Loucy (cell line): ENCODE measurements around the gene LUZP2.

ENCODE experiments used
- H2AFZ ChIP-seq: fragments of 200-600 bp; sonication (generic); 2 replicates; pipeline ENCODE4 v1.6.0; 2016; ENCODE audit warnings: antibody characterized with exemption, mild to moderate bottlenecking, low read length, moderate library complexity
- H3F3A ChIP-seq: fragments of 200-600 bp; 2 replicates; pipeline ENCODE4 v1.6.0; 2016; ENCODE audit warnings: antibody characterized with exemption, low read depth, mild to moderate bottlenecking
- H3K27me3 ChIP-seq: fragments of 200-600 bp; sonication (generic); 2 replicates; pipeline ENCODE4 v1.6.1; 2014; ENCODE audit warnings: low read length, mild to moderate bottlenecking; ENCODE audit not compliant: insufficient read depth, poor library complexity, severe bottlenecking
- H3K36me3 ChIP-seq: fragments of 200-600 bp; sonication (generic); 2 replicates; pipeline ENCODE4 v1.6.1; 2016; ENCODE audit warnings: low read length; ENCODE audit not compliant: insufficient read depth
- H3K4me1 ChIP-seq: fragments of 200-600 bp; sonication (generic); 2 replicates; pipeline ENCODE4 v1.5.1; 2014; ENCODE audit warnings: low read length, mild to moderate bottlenecking; ENCODE audit not compliant: insufficient read depth, poor library complexity, severe bottlenecking
- H3K4me2 ChIP-seq: fragments of 200-600 bp; sonication (generic); 2 replicates; pipeline ENCODE4 v1.6.0; 2014; ENCODE audit warnings: antibody characterized with exemption, low read length, low read depth, mild to moderate bottlenecking; ENCODE audit not compliant: poor library complexity, severe bottlenecking
- H3K4me3 ChIP-seq: fragments of 200-600 bp; sonication (generic); 2 replicates; pipeline ENCODE4 v1.5.1; 2014; ENCODE audit warnings: low read length, mild to moderate bottlenecking, mixed read lengths; ENCODE audit not compliant: poor library complexity, severe bottlenecking
- H3K79me2 ChIP-seq: fragments of 200-600 bp; sonication (generic); 2 replicates; pipeline ENCODE4 v1.6.1; 2014; ENCODE audit warnings: low read length; ENCODE audit not compliant: insufficient read depth
- H3K9ac ChIP-seq: fragments of 200-600 bp; sonication (generic); 2 replicates; pipeline ENCODE4 v1.6.0; 2014; ENCODE audit warnings: mild to moderate bottlenecking, low read depth, low read length, moderate library complexity; ENCODE audit not compliant: poor library complexity, severe bottlenecking
- H3K9me2 ChIP-seq: fragments of 200-600 bp; sonication (generic); replicated peaks from 2 replicates; pipeline ENCODE4 v1.6.1; 2016; ENCODE audit warnings: low read depth, low read length, mixed read lengths
- H3K9me3 ChIP-seq: fragments of 200-600 bp; sonication (generic); 2 replicates; pipeline ENCODE4 v1.6.1; 2014; ENCODE audit warnings: mild to moderate bottlenecking, antibody characterized with exemption, low read length, low read depth; ENCODE audit not compliant: insufficient read depth
- H4K20me1 ChIP-seq: fragments of 200-600 bp; sonication (generic); 2 replicates; pipeline ENCODE4 v1.6.0; 2014; ENCODE audit warnings: antibody characterized with exemption, low read length, mild to moderate bottlenecking; ENCODE audit not compliant: insufficient read depth, poor library complexity, severe bottlenecking
- EZH2phosphoT487 ChIP-seq: fragments of 200-600 bp; IDR thresholded peaks from 2 replicates; pipeline ENCODE4 v1.6.1; 2018; ENCODE audit warnings: antibody characterized with exemption, mild to moderate bottlenecking, moderate library complexity, borderline replicate concordance
- TF ChIP-seq, protein P1 (sequence below): fragments of 200-600 bp; sonication (generic); conservative IDR thresholded peaks from 2 replicates; pipeline ENCODE4 v1.5.1; 2014; ENCODE audit warnings: mild to moderate bottlenecking, antibody characterized with exemption, low read length

The LUZP2 gene

DNA sequence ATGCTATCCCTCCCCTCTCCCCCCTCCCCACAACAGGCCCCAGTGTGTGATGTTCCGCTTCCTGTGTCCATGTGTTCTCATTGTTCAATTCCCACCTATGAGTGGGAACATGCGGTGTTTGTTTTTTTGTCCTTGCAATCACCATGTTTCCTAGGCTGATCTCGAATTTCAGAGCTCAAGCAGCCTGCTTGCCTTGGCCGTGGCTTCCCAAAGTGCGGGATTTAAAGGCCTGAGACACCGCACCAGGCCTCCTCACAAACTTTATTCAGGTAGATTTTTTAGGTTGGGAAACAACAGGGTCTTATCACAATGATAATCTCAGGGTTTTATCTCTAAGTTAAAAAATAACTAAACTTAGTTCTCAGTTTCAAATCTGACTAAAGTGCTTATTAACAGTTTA lies 125.4 kb downstream of the LUZP2 start:
- TF ChIP-seq, protein P1, sequence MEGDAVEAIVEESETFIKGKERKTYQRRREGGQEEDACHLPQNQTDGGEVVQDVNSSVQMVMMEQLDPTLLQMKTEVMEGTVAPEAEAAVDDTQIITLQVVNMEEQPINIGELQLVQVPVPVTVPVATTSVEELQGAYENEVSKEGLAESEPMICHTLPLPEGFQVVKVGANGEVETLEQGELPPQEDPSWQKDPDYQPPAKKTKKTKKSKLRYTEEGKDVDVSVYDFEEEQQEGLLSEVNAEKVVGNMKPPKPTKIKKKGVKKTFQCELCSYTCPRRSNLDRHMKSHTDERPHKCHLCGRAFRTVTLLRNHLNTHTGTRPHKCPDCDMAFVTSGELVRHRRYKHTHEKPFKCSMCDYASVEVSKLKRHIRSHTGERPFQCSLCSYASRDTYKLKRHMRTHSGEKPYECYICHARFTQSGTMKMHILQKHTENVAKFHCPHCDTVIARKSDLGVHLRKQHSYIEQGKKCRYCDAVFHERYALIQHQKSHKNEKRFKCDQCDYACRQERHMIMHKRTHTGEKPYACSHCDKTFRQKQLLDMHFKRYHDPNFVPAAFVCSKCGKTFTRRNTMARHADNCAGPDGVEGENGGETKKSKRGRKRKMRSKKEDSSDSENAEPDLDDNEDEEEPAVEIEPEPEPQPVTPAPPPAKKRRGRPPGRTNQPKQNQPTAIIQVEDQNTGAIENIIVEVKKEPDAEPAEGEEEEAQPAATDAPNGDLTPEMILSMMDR = no peak
- no peak for TF ChIP-seq EZH2phosphoT487
- no peaks in the 10 kb centered on the region for H3K79me2 ChIP-seq
- H3K36me3 ChIP-seq = no peaks in the 10 kb centered on the region
- no peaks in the 10 kb centered on the region for H3F3A ChIP-seq
- H4K20me1 ChIP-seq = no peaks in the 10 kb centered on the region
- no peak overlapping the region for H3K9ac ChIP-seq
- no peaks in the 10 kb centered on the region for H3K27me3 ChIP-seq
- H3K9me3 ChIP-seq = no peaks in the 10 kb centered on the region
- H2AFZ ChIP-seq = no peak overlapping the region
- H3K9me2 ChIP-seq = no peaks in the 10 kb centered on the region
- H3K4me3 ChIP-seq = no peak overlapping the region
- no peaks in the 10 kb centered on the region for H3K4me1 ChIP-seq
- H3K4me2 ChIP-seq = no peak overlapping the region

DNA sequence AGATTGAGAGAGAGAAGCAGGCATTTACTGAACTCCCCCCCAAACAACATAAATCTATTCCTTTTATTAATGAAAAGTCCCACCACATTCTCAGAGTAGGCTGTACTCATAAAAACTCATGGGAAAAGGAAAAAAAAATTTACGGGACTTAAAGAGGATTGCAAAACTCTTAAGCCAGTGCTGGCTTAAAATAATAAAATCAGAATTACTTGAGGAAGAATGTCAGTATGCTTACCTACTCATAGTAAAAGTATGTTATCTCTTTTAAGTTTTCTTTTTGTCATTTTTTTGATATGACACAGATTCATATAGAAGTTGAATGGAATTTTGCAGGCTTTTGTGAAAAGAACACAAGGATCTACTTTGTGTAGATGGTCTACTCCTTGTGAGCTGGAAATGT lies 126.3 kb downstream of the LUZP2 start:
- TF ChIP-seq, protein P1 = no peak
- no peak for TF ChIP-seq EZH2phosphoT487
- Histone ChIP-seq H3K36me3 (no peaks in the 10 kb centered on the region), H3K4me2 (no peak overlapping the region), H3K9me2 (no peaks in the 10 kb centered on the region), H3K4me3 (no peak overlapping the region), H3K9ac (no peak overlapping the region), H3F3A (no peaks in the 10 kb centered on the region), H3K4me1 (no peaks in the 10 kb centered on the region), H4K20me1 (no peaks in the 10 kb centered on the region), H3K27me3 (no peaks in the 10 kb centered on the region), H3K9me3 (no peaks in the 10 kb centered on the region), H3K79me2 (no peaks in the 10 kb centered on the region), H2AFZ (no peak overlapping the region)

DNA sequence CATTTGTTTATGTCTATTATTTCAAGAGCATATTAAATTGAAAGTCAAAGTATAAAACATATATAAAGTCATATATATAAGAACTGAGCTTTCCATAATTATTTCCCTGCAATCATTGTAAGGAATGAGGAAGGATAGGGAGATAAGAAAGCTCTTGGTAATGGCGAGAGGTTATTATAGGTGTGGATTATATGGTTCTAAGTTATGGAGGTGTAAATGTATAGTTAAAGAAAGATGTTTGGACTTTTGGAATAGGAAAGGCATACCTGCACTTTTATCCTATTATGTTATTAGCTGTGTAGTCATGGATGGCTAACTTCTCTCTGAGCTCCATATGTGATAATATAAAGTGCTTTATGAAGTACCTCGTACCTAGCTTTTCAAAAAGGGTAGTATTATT lies 127.6 kb downstream of the LUZP2 start:
- no peaks in the 10 kb centered on the region for H4K20me1 ChIP-seq
- H3K4me1 ChIP-seq = no peaks in the 10 kb centered on the region
- no peaks in the 10 kb centered on the region for H3K27me3 ChIP-seq
- no peaks in the 10 kb centered on the region for H3K9me3 ChIP-seq
- TF ChIP-seq EZH2phosphoT487 = no peak
- TF ChIP-seq, protein P1 = no peak
- no peaks in the 10 kb centered on the region for H3K36me3 ChIP-seq
- H2AFZ ChIP-seq = no peak overlapping the region
- H3F3A ChIP-seq = no peaks in the 10 kb centered on the region
- no peaks in the 10 kb centered on the region for H3K79me2 ChIP-seq
- H3K4me3 ChIP-seq = no peak overlapping the region
- H3K9me2 ChIP-seq = no peaks in the 10 kb centered on the region
- H3K4me2 ChIP-seq = no peak overlapping the region
- H3K9ac ChIP-seq = no peak overlapping the region
